Measurements from ENCODE around the gene ST6GAL1.

Gene ST6GAL1

GRCh38 chr3:186931532-186932280 lies 1.4 kb downstream of the ST6GAL1 start:
- H3K27ac ChIP-seq, result no peak overlapping the region
- TF ChIP-seq ZFX (IDR thresholded peaks at IDR 0.05), result no peak
- no peak for TF ChIP-seq CTCF (conservative IDR thresholded peaks at IDR 0.05)

- H3K27ac ChIP-seq, result no peak overlapping the region
- no peak for TF ChIP-seq ZFX (IDR thresholded peaks at IDR 0.05)
- no peak for TF ChIP-seq CTCF (conservative IDR thresholded peaks at IDR 0.05)
These were observed 2.2 kb downstream of the ST6GAL1 start for GRCh38 chr3:186932281-186933181.

- H3K27ac ChIP-seq, result no peak overlapping the region
- TF ChIP-seq CTCF (conservative IDR thresholded peaks at IDR 0.05), result no peak
- TF ChIP-seq ZFX (IDR thresholded peaks at IDR 0.05), result no peak
These were observed 3.5 kb downstream of the ST6GAL1 start for GRCh38 chr3:186933816-186934215.

GRCh38 chr3:186935133-186935532 lies 4.8 kb downstream of the ST6GAL1 start:
- no peak overlapping the region for H3K27ac ChIP-seq
- TF ChIP-seq CTCF (conservative IDR thresholded peaks at IDR 0.05), result no peak
- no peak for TF ChIP-seq ZFX (IDR thresholded peaks at IDR 0.05)

- no peak overlapping the region for H3K27ac ChIP-seq
- TF ChIP-seq CTCF (conservative IDR thresholded peaks at IDR 0.05) (no peak), ZFX (IDR thresholded peaks at IDR 0.05) (no peak)
These were observed 6.9 kb downstream of the ST6GAL1 start for GRCh38 chr3:186937017-186937875.

GRCh38 chr3:186938716-186939115 lies 8.4 kb downstream of the ST6GAL1 start:
- H3K27ac ChIP-seq, result no peak overlapping the region
- TF ChIP-seq ZFX (IDR thresholded peaks at IDR 0.05) (no peak), CTCF (conservative IDR thresholded peaks at IDR 0.05) (no peak)
